ENCODE data around the gene ST6GALNAC3. TPM values are rescaled to one million over a fixed set of nuclear protein-coding genes. Genes with fewer than 3 reads are reported as not detected.
"Not testable (repeated sequence)": the region's sequence is repeated elsewhere in the genome, so short reads cannot be mapped to it uniquely, and the experiment has no call there.

ST6GALNAC3 gene
- total RNA-seq, 1 experiment from 2014 or later, result 2.2 TPM

GRCh38 chr1:76644139-76644538 lies 569.6 kb downstream of the ST6GALNAC3 start:
- ChIA-PET POLR2A (no interaction called here), CTCF (no interaction called here), RAD21 (ENCODE audit: low non-redundant PET in 1 of 2, low total read pairs in 2 of 2, uncharacterized antibody in 2 of 2, unreplicated experiment in 2 of 2) (no interaction called here)
- no peaks in the 10 kb centered on the region for H4K20me1 ChIP-seq (ENCODE audit: insufficient read depth)
- intact Hi-C loops (cut with micrococcal nuclease), result no loop called here
- H3K9ac ChIP-seq (ENCODE audit: low read length), result no peak overlapping the region
- TF ChIP-seq TCF7L2 (IDR thresholded peaks at IDR 0.05; ENCODE audit: borderline replicate concordance, extremely low read depth, insufficient read depth, insufficient read length) (no peak), ELF1 (IDR thresholded peaks at IDR 0.05; ENCODE audit: borderline replicate concordance, low read depth) (no peak), REST (IDR thresholded peaks at IDR 0.05; ENCODE audit: low read depth) (no peak), ZNF274 (IDR thresholded peaks at IDR 0.05; ENCODE audit: low read depth, low read length) (no peak), EZH2phosphoT487 (IDR thresholded peaks at IDR 0.05; ENCODE audit: borderline replicate concordance) (no peak)
- no peaks in the 10 kb centered on the region for H3K4me1 ChIP-seq (ENCODE audit: control insufficient read depth in 1 of 2, insufficient read depth in 2 of 2, low read length in 2 of 2)
- no peaks in the 10 kb centered on the region for H3K27me3 ChIP-seq (ENCODE audit: insufficient read depth, low read length)
- no peaks in the 10 kb centered on the region for H3K79me2 ChIP-seq (ENCODE audit: insufficient read depth, low read length)
- BruUV-seq (replicated peaks), result no TSS peak
- H2AFZ ChIP-seq (ENCODE audit: low read depth, low read length, poor library complexity, severe bottlenecking), result no peak overlapping the region
- H3K36me3 ChIP-seq (ENCODE audit: control insufficient read depth in 1 of 2, insufficient read depth in 2 of 2, low read length in 2 of 2), result no peaks in the 10 kb centered on the region
- ATAC-seq, result no peak
- no peaks in the 10 kb centered on the region for H3K9me3 ChIP-seq (ENCODE audit: control insufficient read depth in 1 of 2, insufficient read depth in 1 of 2, low read depth in 1 of 2, low read length in 2 of 2)
- no peaks in the 10 kb centered on the region for H3K9me2 ChIP-seq (ENCODE audit: insufficient read depth)
- H3K4me2 ChIP-seq (ENCODE audit: low read length), result no peak overlapping the region
- DNase-seq (ENCODE audit: low read depth, low spot score), result no peak
- H3K27ac ChIP-seq (ENCODE audit: low read depth, low read length), result no peak overlapping the region
- no peak overlapping the region for H3K4me3 ChIP-seq (replicated peaks in 1 of 2; ENCODE audit: low read depth in 1 of 2, low read length in 2 of 2)

- H3K4me1 ChIP-seq (ENCODE audit: control insufficient read depth in 1 of 2, insufficient read depth in 2 of 2, low read length in 2 of 2); H3K9me3 ChIP-seq (ENCODE audit: control insufficient read depth in 1 of 2, insufficient read depth in 1 of 2, low read depth in 1 of 2, low read length in 2 of 2); H3K27ac ChIP-seq (ENCODE audit: low read depth, low read length); CTCF ChIA-PET; POLR2A ChIA-PET; ATAC-seq; H3K36me3 ChIP-seq (ENCODE audit: control insufficient read depth in 1 of 2, insufficient read depth in 2 of 2, low read length in 2 of 2); DNase-seq (ENCODE audit: low read depth, low spot score); RAD21 ChIA-PET (ENCODE audit: low non-redundant PET in 1 of 2, low total read pairs in 2 of 2, uncharacterized antibody in 2 of 2, unreplicated experiment in 2 of 2); H4K20me1 ChIP-seq (ENCODE audit: insufficient read depth); H2AFZ ChIP-seq (ENCODE audit: low read depth, low read length, poor library complexity, severe bottlenecking); H3K79me2 ChIP-seq (ENCODE audit: insufficient read depth, low read length); H3K4me2 ChIP-seq (ENCODE audit: low read length); intact Hi-C loops (cut with micrococcal nuclease); H3K9ac ChIP-seq (ENCODE audit: low read length); BruUV-seq (replicated peaks); H3K4me3 ChIP-seq (replicated peaks in 1 of 2; ENCODE audit: low read depth in 1 of 2, low read length in 2 of 2); H3K27me3 ChIP-seq (ENCODE audit: insufficient read depth, low read length); H3K9me2 ChIP-seq (ENCODE audit: insufficient read depth): not testable (repeated sequence)
These were observed 578.3 kb downstream of the ST6GALNAC3 start for GRCh38 chr1:76652860-76653259.

Data from HCT116 (cell line).